ENCODE data around the gene CACNA1E. TPM values are rescaled to one million over a fixed set of nuclear protein-coding genes. Genes with fewer than 3 reads are reported as not detected.
"Not testable (repeated sequence)": the region's sequence is repeated elsewhere in the genome, so short reads cannot be mapped to it uniquely, and the experiment has no call there.

The CACNA1E gene
- total and polyA plus RNA-seq, 7 experiments from 2014 or later, result 0.07 TPM; not detected in 6

GRCh38 chr1:181854212-181854611 is 370.9 kb downstream of the CACNA1E start:
- ATAC-seq, CTCF ChIA-PET: not testable (repeated sequence)

GRCh38 chr1:181855380-181855779 is 372.1 kb downstream of the CACNA1E start:
- ATAC-seq (no peak), DNase-seq (no peak)
- intact Hi-C loops (cut with micrococcal nuclease), result no loop called here
- no peaks in the 10 kb centered on the region for H3K36me3 ChIP-seq (ENCODE audit: control insufficient read depth in 2 of 3, insufficient read depth in 3 of 3, low read length in 3 of 3)
- Mint-ChIP-seq H3K4me1 (no peaks in the 10 kb centered on the region), H3K36me3 (peaks cover 0 to 9% (median 0%) of the 10 kb centered on the region in 5 donors), H3K27me3 (peaks cover 4 to 13% (median 12%) of the 10 kb centered on the region in 5 donors), H3K4me3 (no peak overlapping the region), H3K9me3 (peaks cover 0 to 25% (median 10%) of the 10 kb centered on the region in 11 donors), H3K27ac (no peak overlapping the region)
- H3K27me3 ChIP-seq (ENCODE audit: control insufficient read depth in 2 of 2, insufficient read depth in 2 of 2, low read length in 2 of 2), result no peaks in the 10 kb centered on the region
- H3K4me1 ChIP-seq (ENCODE audit: control insufficient read depth in 2 of 2, insufficient read depth in 2 of 2, low read length in 2 of 2), result no peaks in the 10 kb centered on the region
- ChIA-PET POLR2A (no interaction called here), CTCF (no interaction called here)
- H3K4me3 ChIP-seq (ENCODE audit: low read length), result no peak overlapping the region
- no peaks in the 10 kb centered on the region for H3K9me3 ChIP-seq (ENCODE audit: control insufficient read depth in 2 of 3, low read length in 3 of 3)
- H3K27ac ChIP-seq (ENCODE audit: low read depth, low read length), result no peak overlapping the region

More at GRCh38 chr1:181854212-181854611, 370.9 kb downstream of the CACNA1E start:
- DNase-seq; H3K4me1 Mint-ChIP-seq; H3K36me3 ChIP-seq (ENCODE audit: control insufficient read depth in 2 of 3, insufficient read depth in 3 of 3, low read length in 3 of 3); H3K9me3 ChIP-seq (ENCODE audit: control insufficient read depth in 2 of 3, low read length in 3 of 3); H3K27me3 ChIP-seq (ENCODE audit: control insufficient read depth in 2 of 2, insufficient read depth in 2 of 2, low read length in 2 of 2); H3K27ac ChIP-seq (ENCODE audit: low read depth, low read length); H3K4me3 Mint-ChIP-seq; POLR2A ChIA-PET; H3K4me3 ChIP-seq (ENCODE audit: low read length); H3K36me3 Mint-ChIP-seq; H3K4me1 ChIP-seq (ENCODE audit: control insufficient read depth in 2 of 2, insufficient read depth in 2 of 2, low read length in 2 of 2); H3K27ac Mint-ChIP-seq; intact Hi-C loops (cut with micrococcal nuclease): not testable (repeated sequence)
- Mint-ChIP-seq H3K9me3 (peaks cover 0 to 24% (median 10%) of the 10 kb centered on the region in 11 donors), H3K27me3 (peaks cover 4 to 19% (median 12%) of the 10 kb centered on the region in 5 donors)

Data from naive thymus-derived CD4-positive, alpha-beta T cell (primary cell).